CD4-positive, alpha-beta T cell treated with Interferon alpha-2 for 1 hour (primary cell): Measurements from ENCODE around the gene SELENBP1.
"Not testable (repeated sequence)": the region's sequence is repeated elsewhere in the genome, so short reads cannot be mapped to it uniquely, and the experiment has no call there.

Experiments used
- DNase-seq, 2 donors: peaks; one replicate each; pipeline ENCODE4 v3.0.0-alpha.2; 2020 to 2022

Gene SELENBP1

DNA sequence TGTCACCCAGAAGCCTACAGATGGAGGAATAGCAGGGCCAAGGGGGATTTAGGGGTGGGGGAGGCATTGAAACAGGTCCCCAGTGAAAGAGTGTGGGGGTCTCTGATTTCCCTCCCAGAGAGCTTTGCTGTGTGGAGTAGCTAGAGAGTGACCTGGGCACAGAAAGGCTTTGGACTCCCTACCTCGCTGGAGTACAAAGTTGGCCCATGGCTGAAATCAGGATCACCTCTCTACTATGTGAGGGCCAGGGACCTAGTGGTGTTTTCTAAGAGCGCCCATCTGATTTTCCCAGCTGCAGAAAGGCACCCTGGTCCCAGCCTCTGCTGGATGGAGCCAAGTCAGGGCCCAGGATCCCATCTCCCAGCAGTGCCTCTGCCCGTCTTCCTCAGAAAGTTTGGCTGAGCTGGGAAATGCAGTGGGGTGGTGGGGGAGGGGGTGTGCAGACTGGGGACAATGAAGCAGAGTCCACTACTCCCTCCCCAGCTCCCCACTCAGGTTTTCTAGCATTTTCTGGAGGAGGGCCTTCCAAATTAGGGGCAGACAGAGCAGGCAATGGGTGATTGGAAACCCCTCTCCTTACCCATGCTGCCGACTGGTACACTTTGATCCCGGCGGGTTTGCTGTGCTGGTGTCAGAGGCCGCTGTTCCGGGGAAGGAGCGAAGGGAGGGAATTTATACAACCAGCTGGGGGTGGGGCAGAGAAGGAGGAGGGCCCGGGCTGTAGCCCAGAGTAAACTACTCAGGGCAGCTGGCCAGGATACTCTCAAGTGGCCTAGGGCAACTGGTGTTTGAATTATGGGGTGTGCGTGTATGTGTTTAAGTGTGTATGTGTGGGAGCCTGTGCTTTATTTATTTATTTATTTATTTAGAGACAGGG is at the start of gene SELENBP1:
SELENBP1 (minus strand) TSS at position 648 of the 877 bp plus-strand sequence; CDS start at position 584, 64 bp downstream.
- no peak for DNase-seq

DNA sequence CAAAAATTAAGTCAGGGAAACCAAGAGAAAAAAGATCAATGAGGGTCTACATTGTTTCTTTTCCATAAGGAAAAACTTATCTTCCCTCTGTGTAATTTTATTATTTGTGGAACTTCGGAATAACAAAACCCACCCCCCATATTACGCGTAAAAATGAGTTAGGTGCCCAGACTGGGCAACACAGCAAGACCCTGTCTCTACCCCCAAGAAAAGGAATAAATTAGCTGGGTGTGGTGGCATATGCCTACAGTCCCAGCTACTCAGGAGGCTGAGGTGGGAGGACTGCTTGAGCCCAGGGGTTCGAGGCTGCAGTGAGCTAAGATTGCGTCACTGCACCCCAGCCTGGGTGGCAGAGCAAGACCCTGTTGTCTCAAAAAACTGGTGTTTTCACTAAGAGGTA is 47.3 kb upstream of the SELENBP1 start:
- DNase-seq = no peak

DNA sequence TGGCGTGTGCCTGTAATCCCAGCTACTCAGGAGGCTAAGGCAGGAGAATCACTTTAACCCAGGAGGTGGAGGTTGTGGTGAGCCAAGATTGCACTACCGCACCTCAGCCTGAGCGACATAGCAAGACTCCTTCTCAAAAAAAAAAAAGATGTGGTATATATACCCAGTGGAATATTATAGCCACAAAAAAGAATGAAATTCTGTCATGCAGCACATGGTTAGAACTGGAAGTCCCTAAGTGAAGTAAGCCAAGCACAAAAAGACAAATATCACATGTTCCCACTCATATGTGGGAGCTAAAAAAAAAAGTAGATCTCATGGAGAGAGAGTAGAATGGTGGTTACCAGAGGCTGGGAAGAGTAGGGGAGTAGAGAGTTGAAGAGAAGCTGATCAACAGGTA is 45.6 kb upstream of the SELENBP1 start:
- DNase-seq = no peak

DNA sequence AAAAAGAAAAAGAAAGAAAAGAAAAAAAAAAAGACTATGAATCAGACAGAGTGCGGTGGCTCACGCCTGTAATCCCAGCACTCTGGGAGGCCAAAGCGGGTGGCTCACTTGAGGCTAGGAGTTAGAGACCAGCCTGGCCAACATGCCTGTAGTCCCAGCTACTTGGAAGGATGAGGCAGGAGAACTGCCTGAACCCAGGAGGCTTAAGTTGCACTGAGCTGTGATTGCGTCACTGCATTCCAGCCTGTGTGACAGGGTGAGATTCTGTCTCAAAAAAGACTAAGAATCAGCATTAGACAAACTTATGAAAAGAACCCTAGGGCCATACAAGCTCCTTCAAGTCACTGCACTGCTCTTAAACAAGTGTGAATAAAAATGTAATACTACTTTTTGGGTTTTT is 43.7 kb upstream of the SELENBP1 start:
- DNase-seq = no peak

DNA sequence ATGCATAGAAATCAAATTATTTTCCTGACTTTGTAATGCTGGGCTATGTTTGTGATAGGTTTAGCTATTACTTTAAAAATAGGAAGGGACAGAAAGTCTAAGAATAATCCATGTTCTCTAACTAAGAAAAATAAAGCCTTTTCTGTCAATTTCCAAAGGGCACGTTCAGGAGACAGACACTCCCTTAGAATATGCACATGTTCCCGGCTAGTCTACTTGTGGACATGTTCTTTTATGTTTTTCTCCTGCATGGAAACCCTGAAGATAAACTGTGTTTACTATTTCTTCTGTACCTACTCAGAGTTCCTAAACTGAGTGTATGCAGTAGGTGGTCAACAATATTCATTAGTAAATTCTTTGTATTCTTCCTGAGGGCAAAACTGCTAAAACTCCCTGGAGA is 39.4 kb upstream of the SELENBP1 start:
- DNase-seq = no peak

DNA sequence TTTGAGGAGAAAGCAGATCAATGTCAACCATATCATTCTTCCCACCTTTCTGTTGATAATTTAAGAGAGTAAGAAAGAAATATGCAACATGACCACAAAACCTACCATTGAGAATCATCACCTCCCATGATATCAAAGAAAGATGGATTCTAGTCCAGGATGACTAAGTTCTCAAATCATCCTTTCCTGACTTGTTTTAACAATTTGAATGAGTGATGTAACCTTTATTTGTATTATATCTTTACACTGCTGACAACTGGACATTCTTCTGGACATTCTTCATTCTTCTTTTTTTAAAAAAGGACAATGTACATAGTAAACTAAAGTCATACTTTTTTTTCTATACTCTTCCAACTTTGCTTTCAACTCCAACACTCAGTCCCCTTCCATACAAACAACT is 36.4 kb upstream of the SELENBP1 start:
- no peak for DNase-seq

DNA sequence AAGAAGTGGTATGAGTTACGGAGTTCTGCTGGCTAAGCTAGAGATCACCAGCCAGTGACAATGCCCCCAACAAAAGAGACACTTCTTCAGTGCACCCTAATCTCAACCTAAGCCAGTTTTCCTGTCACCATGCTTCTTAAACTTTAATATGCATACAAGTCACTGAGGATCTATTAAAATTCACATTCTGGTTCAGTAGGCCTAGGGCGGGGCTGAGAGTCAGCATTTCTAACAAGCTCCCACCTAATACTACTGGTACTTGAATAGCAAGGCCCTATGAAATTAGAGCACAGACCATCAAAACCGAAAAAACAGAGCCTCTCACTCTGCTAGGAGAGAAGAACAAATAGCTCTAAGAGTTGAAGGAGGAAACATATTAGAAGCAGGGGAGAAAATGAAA is 34.8 kb upstream of the SELENBP1 start:
- DNase-seq = no peak

DNA sequence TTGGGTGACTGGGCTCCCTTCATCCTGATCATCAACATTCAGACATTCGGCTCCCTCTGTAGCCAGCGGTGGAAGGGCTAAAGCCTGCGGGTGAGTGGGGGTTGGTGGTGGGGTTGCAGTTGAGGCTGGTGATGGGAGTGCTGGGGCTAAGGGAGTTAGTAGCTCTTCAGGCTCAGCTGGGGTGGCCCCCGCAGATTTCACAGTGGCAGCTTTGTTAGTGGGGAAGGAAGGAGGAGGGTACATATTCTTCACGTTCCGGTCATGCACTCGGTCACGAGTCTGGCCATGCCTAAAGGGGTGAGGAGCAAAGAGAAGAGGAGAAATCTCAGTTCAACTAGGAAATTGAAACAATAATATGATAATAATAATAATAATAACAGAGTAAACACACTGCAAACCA is 33.7 kb upstream of the SELENBP1 start:
- DNase-seq = no peak

DNA sequence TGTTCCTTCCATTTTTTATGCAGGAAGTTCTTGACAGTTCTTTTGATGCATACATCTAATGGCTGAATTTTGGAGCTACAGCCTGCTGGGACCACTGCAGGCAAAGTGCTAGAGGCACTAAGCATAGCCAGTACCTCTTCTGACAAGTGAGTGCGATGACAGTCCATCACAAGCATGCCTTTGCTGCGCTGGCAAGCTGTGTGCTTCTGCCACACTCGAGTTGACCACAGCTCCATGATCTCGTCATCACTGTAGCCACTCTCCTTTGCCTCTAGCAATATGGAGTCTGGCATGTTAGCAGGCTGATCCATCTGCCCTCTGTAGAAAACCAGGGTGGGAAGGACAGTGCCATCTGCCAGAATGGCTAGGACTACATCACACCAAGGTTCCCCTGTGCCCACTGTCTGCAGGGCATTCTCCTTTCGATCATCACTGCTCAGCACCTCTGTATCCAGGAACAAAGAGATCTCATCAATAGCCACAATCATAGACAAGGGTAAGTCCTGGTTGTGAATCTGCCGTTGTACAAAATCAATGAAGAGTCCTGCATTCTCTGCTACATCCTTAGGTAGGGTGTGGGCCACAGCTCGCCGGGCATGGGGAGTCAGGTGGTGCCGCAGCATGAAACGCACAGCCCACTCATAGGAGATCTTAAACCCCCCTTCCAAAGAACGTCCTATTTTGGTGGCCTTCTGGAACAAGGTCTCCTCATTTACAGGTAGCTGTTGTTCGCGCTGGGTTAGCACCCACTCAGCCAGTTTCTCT is 32.9 kb upstream of the SELENBP1 start:
- no peak for DNase-seq

DNA sequence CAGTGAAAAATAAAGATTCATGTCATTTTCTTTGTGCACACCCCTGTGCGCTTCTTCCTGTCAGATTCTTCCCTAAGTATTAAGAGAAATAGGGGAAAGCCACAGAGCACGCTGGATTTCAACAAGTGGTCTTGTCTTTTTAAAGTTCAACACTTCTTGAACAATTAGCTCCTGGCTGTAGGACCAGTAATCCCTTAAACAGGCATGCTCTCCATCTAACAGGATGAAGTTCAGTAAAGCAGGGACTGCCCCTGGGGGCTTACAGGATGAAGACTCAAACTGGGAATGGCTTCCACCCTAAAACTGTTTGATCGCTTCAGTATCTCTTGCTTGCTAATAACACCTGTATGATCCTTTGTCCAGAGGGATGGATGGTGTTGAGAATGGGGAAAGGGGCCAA is 31.1 kb upstream of the SELENBP1 start:
- DNase-seq = no peak

DNA sequence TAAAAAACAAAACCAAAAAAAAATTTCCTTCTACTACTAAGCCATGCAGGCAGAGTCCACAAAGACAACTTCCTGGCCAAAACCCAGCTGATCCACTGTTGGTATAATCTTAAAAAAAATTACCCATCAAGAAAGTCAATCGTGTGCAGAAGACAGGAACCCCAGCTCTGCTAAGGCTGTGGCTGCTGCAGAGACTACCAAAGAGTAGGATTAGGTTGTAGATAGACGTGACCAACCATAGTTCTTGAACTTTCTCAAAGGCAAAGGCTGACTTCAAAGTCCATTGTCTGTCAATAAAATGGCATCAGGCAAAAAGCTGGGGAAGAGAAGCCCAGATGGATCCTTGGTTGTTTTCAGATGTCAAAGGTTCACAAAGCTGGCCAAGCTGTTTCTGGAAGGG is 30.3 kb upstream of the SELENBP1 start:
- DNase-seq = no peak

DNA sequence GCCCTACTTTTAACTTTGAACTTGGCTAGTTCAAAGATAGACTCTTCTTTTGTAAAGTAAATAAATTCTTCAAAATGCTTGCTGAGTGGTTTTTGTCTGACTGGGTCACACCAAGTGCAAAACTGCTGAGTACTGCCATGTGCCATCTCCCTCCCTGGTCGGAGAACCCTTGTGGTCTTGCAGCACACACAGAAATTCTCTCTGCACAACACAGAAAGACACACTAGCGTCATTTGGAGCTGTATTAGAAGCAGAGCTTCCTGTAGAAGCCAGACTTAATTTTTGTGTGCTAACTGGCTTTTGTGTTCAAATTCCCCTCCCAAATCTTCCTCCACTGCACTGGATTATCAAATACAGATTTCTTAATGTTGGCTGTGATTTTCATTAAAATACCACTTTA is 29.4 kb upstream of the SELENBP1 start:
- no peak for DNase-seq

DNA sequence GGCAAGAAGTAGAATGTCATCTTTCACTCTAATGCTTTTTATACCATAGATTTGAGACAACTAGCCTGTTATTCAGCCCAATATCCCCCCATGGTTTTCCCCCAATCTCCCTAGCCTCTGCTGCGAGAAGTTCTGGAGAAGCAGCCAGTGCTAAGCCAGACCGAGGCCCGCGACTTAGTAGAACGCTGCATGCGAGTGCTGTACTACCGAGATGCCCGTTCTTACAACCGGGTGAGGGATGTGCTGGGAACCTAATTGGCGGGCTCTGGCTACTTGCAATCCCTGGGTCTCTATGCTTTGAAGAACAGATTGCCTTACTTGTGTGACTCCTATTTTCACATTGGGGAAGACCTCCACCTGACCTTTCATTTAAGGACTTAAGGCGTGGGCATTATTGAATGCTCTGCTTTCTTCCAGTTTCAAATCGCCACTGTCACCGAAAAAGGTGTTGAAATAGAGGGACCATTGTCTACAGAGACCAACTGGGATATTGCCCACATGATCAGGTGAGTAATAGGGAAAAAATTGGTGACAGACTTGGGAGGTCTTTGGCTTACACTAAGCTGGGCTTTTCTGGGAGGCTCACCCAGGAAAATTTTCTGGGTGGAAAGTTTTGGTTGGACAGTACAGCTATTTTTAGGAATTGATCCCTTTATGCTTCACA is 28.8 kb upstream of the SELENBP1 start:
- no peak for DNase-seq

DNA sequence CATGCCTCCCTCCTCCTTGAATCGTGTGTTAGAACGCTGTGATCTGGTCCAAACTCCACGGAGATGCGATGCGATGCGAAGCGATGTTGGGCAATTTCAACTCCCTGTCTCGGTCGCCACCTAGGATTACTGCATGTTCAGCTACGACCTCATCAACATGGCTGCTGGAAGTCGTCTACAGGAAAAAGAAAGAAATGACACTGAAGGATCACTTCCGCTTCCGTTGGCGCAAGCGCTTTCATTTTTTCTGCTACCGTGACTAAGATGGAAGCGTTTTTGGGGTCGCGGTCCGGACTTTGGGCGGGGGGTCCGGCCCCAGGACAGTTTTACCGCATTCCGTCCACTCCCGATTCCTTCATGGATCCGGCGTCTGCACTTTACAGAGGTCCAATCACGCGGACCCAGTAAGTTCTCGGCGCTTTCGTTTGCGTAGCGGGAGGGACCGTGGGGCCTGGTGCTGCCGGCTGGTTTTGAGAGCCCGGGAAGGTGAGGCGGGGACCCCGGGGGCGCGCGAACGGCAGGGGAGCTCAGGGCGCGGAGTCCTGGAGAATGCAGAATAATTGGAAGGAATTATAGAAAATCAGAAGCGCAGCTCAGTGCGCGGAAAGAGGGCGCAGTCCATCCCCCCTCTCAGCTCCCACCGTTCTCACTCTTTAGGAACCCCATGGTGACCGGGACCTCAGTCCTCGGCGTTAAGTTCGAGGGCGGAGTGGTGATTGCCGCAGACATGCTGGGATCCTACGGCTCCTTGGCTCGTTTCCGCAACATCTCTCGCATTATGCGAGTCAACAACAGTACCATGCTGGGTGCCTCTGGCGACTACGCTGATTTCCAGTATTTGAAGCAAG is 27.0 kb upstream of the SELENBP1 start, which contains the start of gene PSMB4:
PSMB4 (plus strand) TSS at position 250 of the 848 bp plus-strand sequence; CDS start at position 265, 15 bp downstream.
- peak; percentile 88 to 91 for DNase-seq

DNA sequence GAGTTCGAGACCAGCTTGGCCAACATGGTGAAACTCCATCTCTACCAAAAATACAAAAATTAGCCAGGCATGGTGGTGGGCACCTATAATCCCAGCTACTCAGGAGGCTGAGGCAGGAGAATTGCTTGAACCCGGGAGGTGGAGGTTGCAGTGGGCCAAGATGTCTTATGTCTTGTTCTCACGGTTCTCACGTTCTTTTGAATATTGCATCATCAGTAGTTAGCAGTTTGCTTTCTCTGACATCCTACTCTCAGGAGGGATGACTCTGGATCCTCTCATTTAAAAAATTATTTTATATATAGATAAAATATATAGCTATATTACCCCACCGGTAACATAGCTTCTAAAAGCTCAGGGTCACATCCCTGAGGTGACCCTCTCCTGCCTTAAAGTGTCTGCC is 23.8 kb upstream of the SELENBP1 start:
- DNase-seq = not testable (repeated sequence)

DNA sequence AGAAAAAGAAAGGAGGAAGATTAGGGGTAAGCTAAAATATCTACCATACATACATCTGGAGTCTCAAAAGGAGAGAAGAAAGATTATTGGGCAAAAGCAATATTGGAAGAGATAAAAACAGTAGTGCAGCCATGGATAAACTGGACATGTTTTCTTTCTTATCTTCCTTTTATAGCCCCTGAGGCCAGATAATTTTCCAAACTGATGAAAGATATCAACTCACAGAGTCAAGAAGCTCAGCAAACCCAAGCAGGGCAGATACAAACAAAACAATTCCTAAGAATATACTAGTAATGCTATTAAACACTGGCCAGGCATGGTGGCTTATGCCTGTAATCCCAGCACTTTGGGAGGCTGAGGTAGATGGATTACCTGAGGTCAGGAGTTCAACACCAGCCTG is 21.1 kb upstream of the SELENBP1 start:
- DNase-seq = no peak

DNA sequence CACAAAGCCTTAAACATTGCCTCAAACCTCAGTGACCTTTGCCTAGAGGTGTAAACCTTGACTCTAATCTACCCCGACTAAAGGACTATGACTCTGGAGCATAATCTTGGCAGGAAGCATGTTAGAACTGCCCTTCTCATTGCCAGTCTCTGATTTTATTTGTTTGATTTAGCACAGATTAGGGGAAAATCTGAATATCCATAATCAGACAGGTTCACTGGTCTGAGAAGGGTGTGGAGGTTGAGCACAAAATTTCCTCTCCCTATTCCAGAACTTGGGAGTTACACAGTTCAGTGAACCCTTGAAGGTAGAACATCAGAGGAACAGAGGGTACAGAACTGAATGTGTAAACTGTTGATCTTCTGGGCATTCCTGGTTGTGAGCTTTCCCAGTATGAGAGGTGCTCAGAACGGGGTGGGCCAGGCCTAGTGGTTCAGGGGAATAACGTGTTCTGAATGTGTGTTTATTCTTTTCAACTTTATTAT is 18.6 kb upstream of the SELENBP1 start:
- DNase-seq = no peak

DNA sequence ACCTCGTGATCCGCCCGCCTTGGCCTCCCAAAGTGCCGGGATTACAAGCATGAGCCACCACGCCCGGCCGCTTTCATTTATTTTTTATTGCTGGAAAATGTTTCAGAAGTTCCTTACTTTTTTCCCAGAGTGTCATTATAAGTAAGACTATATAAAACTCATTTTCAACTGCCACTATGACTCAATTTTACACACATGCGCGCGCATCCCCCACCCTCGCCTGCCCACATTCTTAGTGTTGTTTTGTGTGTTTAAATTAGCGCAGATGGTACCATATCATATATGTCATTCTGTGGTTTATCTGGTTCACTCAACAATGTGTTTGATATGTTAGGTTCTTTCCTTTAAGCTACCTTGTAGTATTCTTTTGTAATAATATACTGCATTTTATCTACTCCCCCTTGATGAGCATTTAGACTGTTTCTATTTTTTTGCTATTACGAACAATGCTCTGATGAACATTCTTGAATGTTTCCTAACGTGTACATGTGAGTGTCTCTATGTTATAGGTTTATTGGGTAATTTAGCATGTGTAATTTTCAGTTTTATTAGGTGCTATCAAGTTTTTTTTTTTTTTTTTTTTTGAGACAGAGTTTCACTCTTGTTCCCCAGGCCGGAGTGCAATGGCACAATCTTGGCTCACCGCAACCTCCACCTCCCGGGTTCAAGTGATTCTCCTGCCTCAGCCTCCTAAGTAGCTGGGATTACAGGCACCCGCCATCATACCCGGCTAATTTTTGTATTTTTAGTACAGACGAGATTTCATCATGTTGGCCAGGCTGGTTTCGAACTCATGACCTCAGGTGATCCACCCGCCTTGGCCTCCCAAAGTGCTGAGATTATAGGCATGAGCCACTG is 17.9 kb upstream of the SELENBP1 start:
- DNase-seq = not testable (repeated sequence)

DNA sequence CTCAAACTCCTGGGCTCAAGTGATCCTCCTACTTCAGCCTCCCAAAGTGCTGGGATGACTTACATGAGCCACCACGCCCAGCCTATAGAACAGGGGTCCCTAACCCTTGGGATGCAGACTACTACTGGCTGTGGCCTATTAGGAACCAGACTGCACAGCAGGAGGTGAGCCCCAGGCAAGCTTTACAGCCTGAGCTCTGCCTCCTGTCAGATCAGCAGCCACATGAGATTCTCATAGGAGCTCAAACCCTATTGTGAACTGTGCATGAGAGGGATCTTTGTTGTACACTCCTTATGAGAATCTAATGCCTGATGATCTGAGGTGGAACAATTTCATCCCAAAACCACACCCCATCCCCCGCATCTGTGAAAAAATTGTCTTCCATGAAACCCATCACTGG is 13.5 kb upstream of the SELENBP1 start:
- DNase-seq = no peak

DNA sequence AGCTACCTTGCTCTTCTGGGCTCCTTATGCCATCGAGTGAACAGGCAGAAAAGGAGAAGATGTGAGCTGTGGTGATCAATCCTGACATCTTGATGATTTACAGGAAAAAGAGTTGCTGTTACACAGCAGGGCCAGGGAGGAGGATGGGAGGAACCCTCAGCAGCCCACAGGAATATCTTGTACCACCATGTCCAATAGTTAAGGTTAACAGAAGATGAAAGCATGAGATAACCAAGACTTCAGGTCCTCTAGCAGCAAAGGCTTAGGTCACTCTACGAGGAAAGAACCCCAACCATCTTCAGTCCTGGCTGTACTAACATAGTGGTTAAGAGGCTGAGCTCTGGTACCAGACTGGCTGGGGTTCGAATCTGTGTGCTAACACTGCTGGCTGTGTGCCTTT is 12.1 kb upstream of the SELENBP1 start:
- DNase-seq = no peak

DNA sequence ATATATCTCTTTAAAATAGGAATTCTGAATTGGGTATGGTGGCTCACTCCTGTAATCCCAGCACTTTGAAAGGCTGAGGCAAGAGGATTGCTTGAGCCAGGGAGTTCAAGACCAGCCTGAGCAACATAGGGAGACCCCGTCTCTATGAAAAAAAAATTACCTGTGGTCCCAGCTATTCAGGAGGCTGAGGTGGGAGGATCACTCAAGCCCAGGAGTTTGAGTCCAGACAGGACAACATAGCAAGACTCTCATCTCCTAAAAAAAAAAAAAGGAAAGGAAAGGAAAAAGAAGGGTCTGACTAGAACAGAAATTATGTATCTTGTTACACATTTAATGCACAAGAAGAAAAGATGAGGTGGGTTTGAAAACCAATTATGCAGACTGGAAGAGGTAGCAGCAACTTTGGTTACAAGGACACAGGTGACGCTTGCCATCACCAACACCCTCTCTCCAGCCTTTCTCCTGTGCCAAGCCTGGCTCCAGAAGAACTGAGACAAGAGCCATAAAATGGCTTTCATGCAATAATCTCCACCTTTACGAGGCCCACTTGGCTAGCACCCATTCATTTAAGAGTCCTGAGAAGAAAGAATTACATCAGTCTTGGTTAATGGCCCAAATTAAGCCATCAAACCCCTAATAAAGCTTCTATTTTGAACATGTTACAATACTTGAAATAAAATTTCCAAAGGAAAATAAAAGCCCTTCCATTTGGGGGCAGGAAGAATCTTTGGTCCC is 4.8 kb upstream of the SELENBP1 start:
- DNase-seq = no peak
